Thoracic aorta (tissue), 2 donors: ENCODE data around the gene ACTR3C. TPM values are rescaled to one million over a fixed set of nuclear protein-coding genes. Genes with fewer than 3 reads are reported as not detected.

Source experiments
- ATAC-seq: fragments of 150-250 bp; one replicate; pipeline ENCODE4 v1.8.0; 2017; ENCODE audit warnings: low read depth; ENCODE audit not compliant: insufficient number of reproducible peaks, low FRiP score
- DNase-seq: peaks from one replicate; pipeline ENCODE4 v3.0.0-alpha.2; 2020; ENCODE audit warnings: low spot score
- H3K27ac ChIP-seq, 2 donors: fragments of 200-600 bp; sonication (generic); 1 replicate in 1 of 2; 2 replicates in 1 of 2; pipeline ENCODE4 v1.5.1; 2016; ENCODE audit warnings: mild to moderate bottlenecking in 2 of 2, moderate library complexity in 2 of 2
- H3K27me3 ChIP-seq: fragments of 200-600 bp; sonication (generic); replicated peaks from 2 replicates; pipeline ENCODE4 v1.6.0; 2016; ENCODE audit warnings: mild to moderate bottlenecking; ENCODE audit not compliant: insufficient read depth
- H3K36me3 ChIP-seq: fragments of 200-600 bp; sonication (generic); one replicate; pipeline ENCODE4 v1.5.1; 2016
- H3K4me1 ChIP-seq, 2 donors: fragments of 200-600 bp; sonication (generic); 1 replicate in 1 of 2; 2 replicates in 1 of 2; pipeline versions ENCODE4 v1.5.1 to v1.6.0; 2016; ENCODE audit warnings: low read depth in 2 of 2, mild to moderate bottlenecking in 1 of 2; ENCODE audit not compliant: control insufficient read depth in 1 of 2
- H3K4me3 ChIP-seq: fragments of 200-600 bp; sonication (generic); 2 replicates; pipeline ENCODE4 v1.5.1; 2016; ENCODE audit warnings: mild to moderate bottlenecking
- H3K9me3 ChIP-seq: fragments of 200-600 bp; sonication (generic); 2 replicates; pipeline ENCODE4 v1.5.1; 2016
- total RNA-seq, 2 donors: library from RNA; depleted of rRNA; stranded (reverse); fragments of >200 nt; gene quantifications; one replicate each; pipeline versions ENCODE4 v1.1.0 to v1.2.3, GENCODE V29; 2016
- TF ChIP-seq, protein P1 (sequence below): fragments of 200-600 bp; sonication (generic); IDR thresholded peaks from one replicate; pipeline ENCODE4 v1.5.1; 2019; ENCODE audit warnings: antibody characterized with exemption

The ACTR3C gene
- total RNA-seq, 2 donors from 2014 or later: 0.14 to 6.4 TPM

DNA sequence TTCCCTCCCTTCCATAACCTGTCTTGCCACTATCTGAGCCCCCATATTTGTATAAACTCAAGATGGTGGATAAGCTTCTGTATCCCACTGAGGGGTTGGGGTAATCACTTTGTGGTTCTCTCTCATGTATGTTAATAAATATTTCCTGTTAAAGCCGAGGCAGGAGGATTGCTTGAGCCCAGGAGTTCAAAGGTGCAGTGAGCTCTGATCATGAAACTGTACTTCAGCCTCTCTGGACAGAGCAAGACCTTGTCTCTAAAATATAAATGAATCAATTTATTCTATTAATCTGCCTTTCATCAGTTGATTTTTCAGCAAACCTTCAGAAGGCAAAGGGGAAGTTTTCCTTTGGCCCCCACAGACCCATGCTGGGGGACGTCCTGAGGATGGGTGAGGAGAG, 19.9 kb upstream of the ACTR3C start:
- ATAC-seq: no peak
- no peak overlapping the region for H3K27ac ChIP-seq

DNA sequence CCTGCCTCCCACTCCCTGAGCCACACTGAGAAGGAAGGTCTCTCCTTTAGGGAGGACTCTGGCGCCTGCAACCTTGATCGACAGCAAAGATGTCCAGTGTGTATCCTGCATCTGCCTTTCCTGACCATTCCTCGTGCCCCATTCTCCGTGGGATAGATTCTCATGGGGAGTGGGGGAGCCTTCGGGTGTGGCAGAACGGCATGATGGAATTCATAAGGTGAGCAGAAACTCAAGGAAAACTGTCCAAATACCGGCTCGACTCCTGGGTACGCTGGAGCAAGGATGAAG, 18.7 kb upstream of the ACTR3C start:
- DNase-seq (no peak), ATAC-seq (no peak)
- Histone ChIP-seq H3K9me3 (no peaks in the 10 kb centered on the region), H3K27ac (no peak overlapping the region), H3K27me3 (no peaks in the 10 kb centered on the region), H3K4me1 (peaks cover 0 to 22% of the 10 kb centered on the region in 2 donors), H3K4me3 (peak overlapping the region; percentile 75), H3K36me3 (no peaks in the 10 kb centered on the region)
- TF ChIP-seq, protein P1, sequence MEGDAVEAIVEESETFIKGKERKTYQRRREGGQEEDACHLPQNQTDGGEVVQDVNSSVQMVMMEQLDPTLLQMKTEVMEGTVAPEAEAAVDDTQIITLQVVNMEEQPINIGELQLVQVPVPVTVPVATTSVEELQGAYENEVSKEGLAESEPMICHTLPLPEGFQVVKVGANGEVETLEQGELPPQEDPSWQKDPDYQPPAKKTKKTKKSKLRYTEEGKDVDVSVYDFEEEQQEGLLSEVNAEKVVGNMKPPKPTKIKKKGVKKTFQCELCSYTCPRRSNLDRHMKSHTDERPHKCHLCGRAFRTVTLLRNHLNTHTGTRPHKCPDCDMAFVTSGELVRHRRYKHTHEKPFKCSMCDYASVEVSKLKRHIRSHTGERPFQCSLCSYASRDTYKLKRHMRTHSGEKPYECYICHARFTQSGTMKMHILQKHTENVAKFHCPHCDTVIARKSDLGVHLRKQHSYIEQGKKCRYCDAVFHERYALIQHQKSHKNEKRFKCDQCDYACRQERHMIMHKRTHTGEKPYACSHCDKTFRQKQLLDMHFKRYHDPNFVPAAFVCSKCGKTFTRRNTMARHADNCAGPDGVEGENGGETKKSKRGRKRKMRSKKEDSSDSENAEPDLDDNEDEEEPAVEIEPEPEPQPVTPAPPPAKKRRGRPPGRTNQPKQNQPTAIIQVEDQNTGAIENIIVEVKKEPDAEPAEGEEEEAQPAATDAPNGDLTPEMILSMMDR: no peak

More for the DNA sequence above, 19.9 kb upstream of the ACTR3C start:
- Histone ChIP-seq H3K4me1 (peaks cover 0 to 22% of the 10 kb centered on the region in 2 donors), H3K9me3 (no peaks in the 10 kb centered on the region), H3K36me3 (no peaks in the 10 kb centered on the region), H3K4me3 (no peak overlapping the region), H3K27me3 (no peaks in the 10 kb centered on the region)
- DNase-seq: no peak
- TF ChIP-seq, protein P1: no peak

DNA sequence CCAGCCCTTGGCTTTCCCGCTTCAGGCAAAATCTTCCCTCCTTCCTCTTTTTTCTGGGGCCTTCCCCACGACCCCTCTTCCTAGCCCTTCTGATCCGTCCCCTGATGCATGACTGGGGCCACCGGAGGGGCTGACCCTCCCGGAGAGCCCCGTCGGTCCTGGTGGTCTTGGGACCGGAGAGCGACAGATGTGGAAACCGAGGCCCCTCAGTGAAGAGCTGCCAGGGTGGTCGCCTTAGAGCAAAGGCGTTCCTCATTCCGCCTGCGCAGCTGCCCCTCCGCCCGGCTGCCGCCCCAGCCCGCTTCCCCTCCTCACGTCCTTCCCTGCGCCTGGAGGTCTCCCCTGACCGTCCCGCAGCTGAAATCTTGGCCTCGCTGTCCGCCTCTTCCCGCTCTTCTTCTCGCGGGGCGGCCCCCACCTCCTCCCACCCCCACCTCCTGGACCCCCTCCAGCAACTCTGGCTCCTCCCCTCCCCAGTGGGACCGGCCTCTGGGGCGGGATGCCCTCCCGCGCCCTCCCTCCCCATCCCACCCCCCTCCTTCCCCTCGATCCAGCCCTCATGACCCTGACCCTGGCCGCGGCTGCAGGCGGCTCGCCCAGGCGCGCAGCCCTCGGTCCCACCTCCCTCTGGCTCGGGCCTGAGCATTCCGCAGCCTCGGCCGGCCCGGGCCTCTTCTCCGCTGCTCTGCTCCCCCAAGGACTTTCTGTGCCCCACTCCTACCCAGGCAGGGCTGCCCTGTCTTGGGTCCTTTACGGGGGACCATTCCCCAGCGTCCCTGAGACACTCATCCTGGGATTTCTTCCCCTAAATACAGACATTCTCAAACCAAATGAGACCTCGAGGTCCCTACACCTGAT, 18.1 kb upstream of the ACTR3C start, which contains the start of gene RARRES2:
Gene RARRES2 (minus strand): TSS at position 367 of the 858 bp plus-strand sequence. CDS start 1,020 bp downstream, outside the sequence.
- Histone ChIP-seq H3K27me3 (no peaks in the 10 kb centered on the region), H3K4me3 (peak within 1 kb of the TSS; percentile 75), H3K36me3 (no peaks in the 10 kb centered on the region), H3K27ac (peak within 1 kb of the TSS; percentile 45 to 61), H3K9me3 (no peaks in the 10 kb centered on the region), H3K4me1 (peaks cover 0 to 22% of the 10 kb centered on the region in 2 donors)
- ATAC-seq: no peak
- DNase-seq: no peak
- TF ChIP-seq, protein P1: no peak

DNA sequence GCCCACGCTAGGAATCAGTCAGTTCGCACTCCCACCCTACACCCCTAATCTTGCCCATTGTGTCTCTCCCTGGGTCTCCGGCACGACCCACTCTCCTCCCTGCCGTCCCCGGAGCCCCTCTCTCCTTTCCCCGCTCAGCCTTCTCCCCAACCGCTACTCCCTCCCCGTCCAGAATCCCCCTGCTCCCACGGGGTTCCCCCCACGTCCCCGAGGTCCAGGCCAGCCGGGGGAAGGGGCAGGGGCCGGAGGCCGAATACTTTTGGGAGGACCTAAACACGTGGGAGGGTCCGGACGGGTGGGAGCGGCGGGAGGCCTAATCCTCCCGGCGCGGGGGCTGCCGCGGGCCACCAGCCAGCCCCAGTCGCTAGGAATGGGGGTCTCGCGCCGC, 17.5 kb upstream of the ACTR3C start:
- Histone ChIP-seq H3K27me3 (no peaks in the 10 kb centered on the region), H3K36me3 (no peaks in the 10 kb centered on the region), H3K27ac (peak overlapping the region; percentile 45 to 61), H3K4me1 (peaks cover 0 to 23% of the 10 kb centered on the region in 2 donors), H3K4me3 (peak overlapping the region; percentile 75), H3K9me3 (no peaks in the 10 kb centered on the region)
- ATAC-seq (no peak), DNase-seq (no peak)
- TF ChIP-seq, protein P1: no peak

DNA sequence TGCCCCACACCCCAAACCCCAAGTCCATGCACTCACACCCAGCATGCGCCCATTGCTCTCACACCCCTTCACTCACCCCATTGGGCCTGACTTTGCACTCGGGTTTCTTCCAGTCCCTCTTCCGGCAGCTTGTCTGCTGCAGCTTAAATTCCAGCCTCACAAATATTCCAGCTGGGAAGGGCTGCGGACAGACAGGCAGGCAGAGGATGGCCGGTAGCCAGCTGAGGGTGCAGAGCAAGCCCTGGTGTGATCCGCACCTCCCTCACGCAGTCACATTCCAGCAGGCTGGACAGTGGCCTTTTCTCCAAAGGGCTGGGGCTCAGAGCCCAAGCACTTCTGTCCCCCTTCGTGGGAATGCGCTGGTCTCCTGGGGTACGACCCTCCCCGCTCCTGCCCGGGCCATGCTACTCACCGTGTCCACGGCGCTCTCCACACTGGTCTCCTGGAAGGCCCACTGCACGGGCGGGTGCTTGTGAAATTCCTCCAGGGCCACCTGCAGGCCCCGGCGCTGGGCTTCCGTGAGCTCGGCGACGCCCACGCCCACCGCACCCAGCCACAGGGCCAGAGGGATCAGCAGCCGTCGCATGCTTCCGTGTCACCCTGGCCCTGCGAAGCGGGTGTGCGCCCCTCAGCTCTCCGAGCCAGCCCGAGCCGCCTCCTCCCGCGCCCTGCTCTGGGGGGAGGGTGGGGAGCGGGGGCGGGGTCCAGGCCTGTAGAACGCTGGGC, 16.8 kb upstream of the ACTR3C start:
- H3K27ac ChIP-seq: peak overlapping the region in 1 of 2 donors; percentile 35
- no peak for DNase-seq

More for the DNA sequence above, 16.8 kb upstream of the ACTR3C start:
- Histone ChIP-seq H3K9me3 (no peaks in the 10 kb centered on the region), H3K36me3 (no peaks in the 10 kb centered on the region), H3K4me3 (peak overlapping the region; percentile 75), H3K4me1 (peaks cover 0 to 27% of the 10 kb centered on the region in 2 donors), H3K27me3 (no peaks in the 10 kb centered on the region)
- TF ChIP-seq, protein P1: no peak
- no peak for ATAC-seq
